ENCODE measurements around the gene DICER1.

Gene DICER1

GRCh38 chr14:95037273-95037672, 120.1 kb downstream of the DICER1 start:
- TF ChIP-seq POU2F2 (IDR thresholded peaks at IDR 0.05; ENCODE audit: low read depth, low read length) (no peak), PAX5 (IDR thresholded peaks at IDR 0.05; ENCODE audit: insufficient read depth, low read length, severe bottlenecking) (no peak), POLR2A (IDR thresholded peaks at IDR 0.05; ENCODE audit: low read depth, low read length) (no peak)
- DNase-seq (ENCODE audit: insufficient read length, low spot score) (no peak), FAIRE-seq (no peak)

All from GM12891 (cell line).